HEK293 (cell line): Measurements from ENCODE around the gene DCAF7.

ENCODE experiments used
- ATF2 ChIP-seq: fragments of 450-650 bp; formaldehyde crosslinking; IDR thresholded peaks from 2 replicates; pipeline ENCODE4 v1.5.1; 2016; ENCODE audit warnings: missing biosample characterization, missing genetic modification characterization, low read depth
- GLI2 ChIP-seq: fragments of 450-650 bp; formaldehyde crosslinking; IDR thresholded peaks from 2 replicates; pipeline ENCODE4; 2017; ENCODE audit warnings: missing biosample characterization, missing genetic modification characterization, low read depth, borderline replicate concordance
- GLI4 ChIP-seq: fragments of 450-650 bp; formaldehyde crosslinking; IDR thresholded peaks from 2 replicates; pipeline ENCODE4 v1.5.1; 2016; ENCODE audit warnings: missing biosample characterization, missing genetic modification characterization
- GLIS2 ChIP-seq: fragments of 450-650 bp; formaldehyde crosslinking; IDR thresholded peaks from 2 replicates; pipeline ENCODE4 v1.5.1; 2016; ENCODE audit warnings: missing biosample characterization, missing genetic modification characterization
- HOXA7 ChIP-seq: sonication (generic); formaldehyde crosslinking; IDR thresholded peaks from 2 replicates; pipeline ENCODE4 v1.8.1; 2022; ENCODE audit warnings: missing genetic modification reagents, borderline replicate concordance
- INSM2 ChIP-seq: fragments of 450-650 bp; formaldehyde crosslinking; IDR thresholded peaks from 2 replicates; pipeline ENCODE4 v1.5.1; 2016; ENCODE audit warnings: missing biosample characterization, missing genetic modification characterization
- MEIS1 ChIP-seq: sonication (generic); formaldehyde crosslinking; IDR thresholded peaks from 2 replicates; pipeline ENCODE4 v1.8.1; 2022; ENCODE audit warnings: missing genetic modification reagents, mild to moderate bottlenecking, borderline replicate concordance
- REPIN1 ChIP-seq: fragments of 450-650 bp; formaldehyde crosslinking; IDR thresholded peaks from 2 replicates; pipeline ENCODE4 v1.5.1; 2017; ENCODE audit warnings: missing biosample characterization, missing genetic modification characterization, low read depth
- SALL2 ChIP-seq: fragments of 450-650 bp; formaldehyde crosslinking; IDR thresholded peaks from 2 replicates; pipeline ENCODE4 v1.5.0; 2017; ENCODE audit warnings: missing biosample characterization, mild to moderate bottlenecking, missing genetic modification characterization, borderline replicate concordance
- SCRT2 ChIP-seq: fragments of 450-650 bp; formaldehyde crosslinking; IDR thresholded peaks from 2 replicates; pipeline ENCODE4 v1.5.1; 2016; ENCODE audit warnings: missing biosample characterization, missing genetic modification characterization
- YY1 ChIP-seq: fragments of 450-650 bp; formaldehyde crosslinking; IDR thresholded peaks from 2 replicates; pipeline ENCODE4 v1.5.1; 2018; ENCODE audit warnings: missing biosample characterization, missing genetic modification characterization
- ZBTB17 ChIP-seq: fragments of 450-650 bp; formaldehyde crosslinking; IDR thresholded peaks from 2 replicates; pipeline ENCODE4 v1.5.1; 2016; ENCODE audit warnings: missing biosample characterization, missing genetic modification characterization
- ZFP37 ChIP-seq: fragments of 450-650 bp; formaldehyde crosslinking; IDR thresholded peaks from 2 replicates; pipeline ENCODE4 v1.5.1; 2016; ENCODE audit warnings: missing biosample characterization, missing genetic modification characterization
- ZNF132 ChIP-seq: fragments of 450-650 bp; formaldehyde crosslinking; IDR thresholded peaks from 2 replicates; pipeline ENCODE4 v1.5.1; 2017; ENCODE audit warnings: missing biosample characterization, missing genetic modification characterization, borderline replicate concordance
- ZNF18 ChIP-seq: fragments of 450-650 bp; formaldehyde crosslinking; IDR thresholded peaks from 2 replicates; pipeline ENCODE4 v1.5.1; 2016; ENCODE audit warnings: missing biosample characterization, missing genetic modification characterization
- ZNF280D ChIP-seq: fragments of 450-650 bp; formaldehyde crosslinking; IDR thresholded peaks from 2 replicates; pipeline ENCODE4 v1.5.1; 2016; ENCODE audit warnings: missing biosample characterization, missing genetic modification characterization
- ZNF311 ChIP-seq: fragments of 450-650 bp; formaldehyde crosslinking; IDR thresholded peaks from 2 replicates; pipeline ENCODE4 v1.5.1; 2017; ENCODE audit warnings: missing biosample characterization, missing genetic modification characterization, borderline replicate concordance
- ZNF354C ChIP-seq: fragments of 450-650 bp; formaldehyde crosslinking; IDR thresholded peaks from 2 replicates; pipeline ENCODE4 v1.5.1; 2016; ENCODE audit warnings: missing biosample characterization, missing genetic modification characterization, low read depth, borderline replicate concordance
- ZNF501 ChIP-seq: fragments of 450-650 bp; formaldehyde crosslinking; IDR thresholded peaks from 2 replicates; pipeline ENCODE4 v1.5.1; 2016; ENCODE audit warnings: missing biosample characterization, missing genetic modification characterization
- ZNF521 ChIP-seq: fragments of 450-650 bp; formaldehyde crosslinking; IDR thresholded peaks from 2 replicates; pipeline ENCODE4 v1.5.1; 2017; ENCODE audit warnings: missing biosample characterization, mild to moderate bottlenecking, missing genetic modification characterization
- ZNF558 ChIP-seq: fragments of 450-650 bp; formaldehyde crosslinking; IDR thresholded peaks from 2 replicates; pipeline ENCODE4 v1.5.1; 2016; ENCODE audit warnings: missing biosample characterization, missing genetic modification characterization
- ZNF571 ChIP-seq: fragments of 450-650 bp; formaldehyde crosslinking; IDR thresholded peaks from 2 replicates; pipeline ENCODE4 v1.5.0; 2017; ENCODE audit warnings: missing biosample characterization, missing genetic modification characterization
- ZNF600 ChIP-seq: fragments of 450-650 bp; formaldehyde crosslinking; IDR thresholded peaks from 2 replicates; pipeline ENCODE4 v1.5.1; 2016; ENCODE audit warnings: missing biosample characterization, missing genetic modification characterization
- ZNF658 ChIP-seq: fragments of 450-650 bp; formaldehyde crosslinking; IDR thresholded peaks from 2 replicates; pipeline ENCODE4; 2016; ENCODE audit warnings: missing biosample characterization, missing genetic modification characterization
- ZNF670 ChIP-seq: fragments of 450-650 bp; formaldehyde crosslinking; IDR thresholded peaks from 2 replicates; pipeline ENCODE4 v1.5.1; 2016; ENCODE audit warnings: missing biosample characterization, missing genetic modification characterization, low read depth
- ZNF704 ChIP-seq: fragments of 450-650 bp; formaldehyde crosslinking; IDR thresholded peaks from 2 replicates; pipeline ENCODE4 v1.5.1; 2016; ENCODE audit warnings: missing biosample characterization, missing genetic modification characterization
- ZNF791 ChIP-seq: fragments of 450-650 bp; formaldehyde crosslinking; IDR thresholded peaks from 2 replicates; pipeline ENCODE4 v1.5.1; 2016; ENCODE audit warnings: missing biosample characterization, missing genetic modification characterization
- ZNF843 ChIP-seq: fragments of 450-650 bp; formaldehyde crosslinking; IDR thresholded peaks from 2 replicates; pipeline ENCODE4 v1.5.1; 2016; ENCODE audit warnings: missing biosample characterization, missing genetic modification characterization

The DCAF7 gene

GRCh38 chr17:63621684-63622573 lies 71.7 kb downstream of the DCAF7 start, which contains the start of gene MAP3K3 (continued):
- TF ChIP-seq ZNF571 (tag by site-specific recombination) (no peak), ZNF280D (tag by site-specific recombination) (peak; percentile 31; the same call in 1 of the 2 replicates), YY1 (tag by site-specific recombination) (no peak; the same call in 1 of the 2 replicates), MEIS1 (no peak), ZNF501 (tag by site-specific recombination) (peak; percentile 97), ATF2 (no peak), REPIN1 (no peak), ZNF311 (tag by site-specific recombination) (no peak), ZNF132 (tag by site-specific recombination) (no peak), HOXA7 (CRISPR knock-in tag) (no peak), ZNF791 (tag by site-specific recombination) (no peak), ZNF670 (no peak), ZNF18 (tag by site-specific recombination) (no peak), ZNF658 (no peak), ZNF704 (tag by site-specific recombination) (no peak), ZNF521 (no peak), ZNF354C (tag by site-specific recombination) (no peak), ZFP37 (tag by site-specific recombination) (no peak; the same call in 1 of the 2 replicates), SCRT2 (tag by site-specific recombination) (no peak), ZNF843 (tag by site-specific recombination) (peak; percentile 75), GLI4 (tag by site-specific recombination) (peak; percentile 62; the same call in 1 of the 2 replicates), ZNF600 (peak; percentile 84), ZBTB17 (tag by site-specific recombination) (peak; percentile 72), INSM2 (tag by site-specific recombination) (peak; percentile 64; the same call in 1 of the 2 replicates), ZNF558 (no peak), SALL2 (tag by site-specific recombination) (no peak), GLI2 (tag by site-specific recombination) (no peak), GLIS2 (tag by site-specific recombination) (peak; percentile 95)
